Activated naive CD4-positive, alpha-beta T cell treated with anti-CD3 and anti-CD28 coated beads, Interleukin-2, amount 50 U/mL, for 72 hours (primary cell): ENCODE measurements around the gene CNTNAP2. TPM values are rescaled to one million over a fixed set of nuclear protein-coding genes. Genes with fewer than 3 reads are reported as not detected.

Experiments
- ATAC-seq, 2 donors: fragments of 150-1000 bp; cut with Tn5 transposase; 2 replicates each; pipeline ENCODE4 v1.10.0; 2021; ENCODE audit warnings: mild to moderate bottlenecking in 2 of 2, moderate library complexity in 2 of 2
- DNase-seq, 2 donors: peaks; one replicate each; pipeline ENCODE4 v3.0.0; 2021 to 2022; ENCODE audit warnings: low spot score in 2 of 2
- H3K27ac Mint-ChIP-seq, 2 donors: one replicate each; pipeline ENCODE4 v1.8.0; 2022; ENCODE audit warnings: mild to moderate bottlenecking in 2 of 2, mixed read lengths in 2 of 2
- H3K36me3 Mint-ChIP-seq, 2 donors: one replicate each; pipeline ENCODE4 v1.8.0; 2022; ENCODE audit warnings: mixed read lengths in 2 of 2
- H3K9me3 Mint-ChIP-seq, 2 donors: one replicate each; pipeline ENCODE4 v1.8.0; 2022; ENCODE audit warnings: mixed read lengths in 2 of 2
- total RNA-seq, 2 donors: library from RNA; stranded (reverse); gene quantifications; one replicate each; pipeline ENCODE4 v1.2.3, GENCODE V29; 2022

CNTNAP2 gene
- total RNA-seq, 2 donors from 2014 or later, result not detected

GRCh38 chr7:147978201-147978600 is 1861.6 kb downstream of the CNTNAP2 start:
- Mint-ChIP-seq H3K9me3 (no peaks in the 10 kb centered on the region), H3K27ac (no peak overlapping the region), H3K36me3 (no peaks in the 10 kb centered on the region)
- no peak for ATAC-seq
- DNase-seq, result no peak

GRCh38 chr7:147978651-147979050 is 1862.0 kb downstream of the CNTNAP2 start:
- Mint-ChIP-seq H3K27ac (no peak overlapping the region), H3K9me3 (no peaks in the 10 kb centered on the region), H3K36me3 (no peaks in the 10 kb centered on the region)
- DNase-seq, result no peak
- no peak for ATAC-seq

- Mint-ChIP-seq H3K9me3 (no peaks in the 10 kb centered on the region), H3K36me3 (no peaks in the 10 kb centered on the region), H3K27ac (no peak overlapping the region)
- DNase-seq (no peak), ATAC-seq (peak in 1 of 2 donors; percentile 63)
Observed at GRCh38 chr7:147980826-147981813, 1864.5 kb downstream of the CNTNAP2 start.

- Mint-ChIP-seq H3K36me3 (no peaks in the 10 kb centered on the region), H3K9me3 (no peaks in the 10 kb centered on the region), H3K27ac (no peak overlapping the region)
- no peak for DNase-seq
- ATAC-seq, result no peak
Observed at GRCh38 chr7:147982307-147982706, 1865.7 kb downstream of the CNTNAP2 start.

GRCh38 chr7:147984265-147984664 is 1867.7 kb downstream of the CNTNAP2 start:
- DNase-seq (no peak), ATAC-seq (no peak)
- Mint-ChIP-seq H3K9me3 (no peaks in the 10 kb centered on the region), H3K36me3 (no peaks in the 10 kb centered on the region), H3K27ac (no peak overlapping the region)

- ATAC-seq (no peak), DNase-seq (no peak)
- H3K36me3 Mint-ChIP-seq, result no peaks in the 10 kb centered on the region
- no peaks in the 10 kb centered on the region for H3K9me3 Mint-ChIP-seq
- H3K27ac Mint-ChIP-seq, result no peak overlapping the region
Observed at GRCh38 chr7:147990079-147990478, 1873.5 kb downstream of the CNTNAP2 start.

- no peaks in the 10 kb centered on the region for H3K36me3 Mint-ChIP-seq
- DNase-seq (no peak), ATAC-seq (no peak)
- H3K27ac Mint-ChIP-seq, result no peak overlapping the region
- H3K9me3 Mint-ChIP-seq, result no peaks in the 10 kb centered on the region
Observed at GRCh38 chr7:147990942-147991341, 1874.3 kb downstream of the CNTNAP2 start.

- no peak overlapping the region for H3K27ac Mint-ChIP-seq
- no peaks in the 10 kb centered on the region for H3K9me3 Mint-ChIP-seq
- ATAC-seq, result no peak
- H3K36me3 Mint-ChIP-seq, result no peaks in the 10 kb centered on the region
- DNase-seq, result no peak
Observed at GRCh38 chr7:147992698-147993097, 1876.1 kb downstream of the CNTNAP2 start.

GRCh38 chr7:147997636-147998035 is 1881.0 kb downstream of the CNTNAP2 start:
- DNase-seq (no peak), ATAC-seq (no peak)
- H3K27ac Mint-ChIP-seq, result no peak overlapping the region
- no peaks in the 10 kb centered on the region for H3K9me3 Mint-ChIP-seq
- no peaks in the 10 kb centered on the region for H3K36me3 Mint-ChIP-seq

- Mint-ChIP-seq H3K9me3 (no peaks in the 10 kb centered on the region), H3K27ac (peak overlapping the region in 1 of 2 donors; percentile 65), H3K36me3 (no peaks in the 10 kb centered on the region)
- ATAC-seq (no peak), DNase-seq (no peak)
Observed at GRCh38 chr7:147999962-148000361, 1883.4 kb downstream of the CNTNAP2 start.

GRCh38 chr7:148011753-148012152 is 1895.2 kb downstream of the CNTNAP2 start:
- no peak for ATAC-seq
- Mint-ChIP-seq H3K27ac (no peak overlapping the region), H3K36me3 (no peaks in the 10 kb centered on the region), H3K9me3 (no peaks in the 10 kb centered on the region)
- no peak for DNase-seq

GRCh38 chr7:148014001-148014400 is 1897.4 kb downstream of the CNTNAP2 start:
- H3K9me3 Mint-ChIP-seq, result no peaks in the 10 kb centered on the region
- no peak for DNase-seq

GRCh38 chr7:148014541-148014940 is 1897.9 kb downstream of the CNTNAP2 start:
- Mint-ChIP-seq H3K9me3 (no peaks in the 10 kb centered on the region), H3K27ac (no peak overlapping the region), H3K36me3 (no peaks in the 10 kb centered on the region)
- ATAC-seq, result no peak
- no peak for DNase-seq

More at GRCh38 chr7:148014001-148014400, 1897.4 kb downstream of the CNTNAP2 start:
- Mint-ChIP-seq H3K36me3 (no peaks in the 10 kb centered on the region), H3K27ac (no peak overlapping the region)
- no peak for ATAC-seq

- no peak overlapping the region for H3K27ac Mint-ChIP-seq
- H3K9me3 Mint-ChIP-seq, result no peaks in the 10 kb centered on the region
- ATAC-seq (no peak), DNase-seq (no peak)
- no peaks in the 10 kb centered on the region for H3K36me3 Mint-ChIP-seq
Observed at GRCh38 chr7:148017126-148017525, 1900.5 kb downstream of the CNTNAP2 start.

- DNase-seq (no peak), ATAC-seq (no peak)
- Mint-ChIP-seq H3K27ac (no peak overlapping the region), H3K36me3 (no peaks in the 10 kb centered on the region), H3K9me3 (no peaks in the 10 kb centered on the region)
Observed at GRCh38 chr7:148020679-148021078, 1904.1 kb downstream of the CNTNAP2 start.

GRCh38 chr7:148021507-148022045 is 1905.0 kb downstream of the CNTNAP2 start:
- H3K36me3 Mint-ChIP-seq, result no peaks in the 10 kb centered on the region
- H3K27ac Mint-ChIP-seq, result peak overlapping the region in 1 of 2 donors; percentile 12
- H3K9me3 Mint-ChIP-seq, result no peaks in the 10 kb centered on the region
- ATAC-seq (no peak), DNase-seq (no peak)

GRCh38 chr7:148022832-148023231 is 1906.2 kb downstream of the CNTNAP2 start:
- Mint-ChIP-seq H3K27ac (no peak overlapping the region), H3K9me3 (no peaks in the 10 kb centered on the region)

GRCh38 chr7:148026713-148027112 is 1910.1 kb downstream of the CNTNAP2 start:
- Mint-ChIP-seq H3K36me3 (no peaks in the 10 kb centered on the region), H3K9me3 (no peaks in the 10 kb centered on the region), H3K27ac (no peak overlapping the region)
- ATAC-seq (no peak), DNase-seq (no peak)

More at GRCh38 chr7:148022832-148023231, 1906.2 kb downstream of the CNTNAP2 start:
- no peaks in the 10 kb centered on the region for H3K36me3 Mint-ChIP-seq
- no peak for ATAC-seq
- no peak for DNase-seq
